IPS-20b (cell line): ENCODE data around the gene PHEX.
"Not testable (repeated sequence)": the region's sequence is repeated elsewhere in the genome, so short reads cannot be mapped to it uniquely, and the experiment has no call there.

ENCODE experiments used
- H3K27ac ChIP-seq: one replicate; pipeline ENCODE4 v1.5.1; 2013; ENCODE audit warnings: low read length
- H3K27me3 ChIP-seq: 2 replicates; pipeline ENCODE4 v1.6.1; 2013; ENCODE audit warnings: mild to moderate bottlenecking, low read length, inconsistent platforms; ENCODE audit not compliant: insufficient read depth
- H3K36me3 ChIP-seq: 2 replicates; pipeline ENCODE4 v1.6.1; 2013; ENCODE audit warnings: low read depth, mild to moderate bottlenecking, inconsistent platforms, low read length, moderate library complexity; ENCODE audit not compliant: insufficient read depth
- H3K4me1 ChIP-seq: 2 replicates; pipeline ENCODE4 v1.6.1; 2013; ENCODE audit warnings: mild to moderate bottlenecking, control low read depth, inconsistent platforms, low read length, moderate library complexity; ENCODE audit not compliant: insufficient read depth
- H3K4me3 ChIP-seq: 2 replicates; pipeline ENCODE4 v1.5.1; 2013; ENCODE audit warnings: mild to moderate bottlenecking, low read length, inconsistent platforms
- H3K9ac ChIP-seq: 2 replicates; pipeline ENCODE4 v1.6.1; 2013; ENCODE audit warnings: low read depth, mild to moderate bottlenecking, inconsistent platforms, low read length, moderate library complexity
- H3K9me3 ChIP-seq: 2 replicates; pipeline ENCODE4 v1.6.1; 2013; ENCODE audit warnings: mild to moderate bottlenecking, low read depth, low read length, inconsistent platforms; ENCODE audit not compliant: insufficient read depth

PHEX gene

GRCh38 chrX:22273714-22274317 is 241.7 kb downstream of the PHEX start:
- H3K4me3 ChIP-seq, result no peak overlapping the region
- H3K4me1 ChIP-seq, result no peaks in the 10 kb centered on the region
- no peaks in the 10 kb centered on the region for H3K9me3 ChIP-seq
- H3K27me3 ChIP-seq, result no peaks in the 10 kb centered on the region
- H3K36me3 ChIP-seq, result no peaks in the 10 kb centered on the region
- H3K9ac ChIP-seq, result no peak overlapping the region
- no peak overlapping the region for H3K27ac ChIP-seq

DNA sequence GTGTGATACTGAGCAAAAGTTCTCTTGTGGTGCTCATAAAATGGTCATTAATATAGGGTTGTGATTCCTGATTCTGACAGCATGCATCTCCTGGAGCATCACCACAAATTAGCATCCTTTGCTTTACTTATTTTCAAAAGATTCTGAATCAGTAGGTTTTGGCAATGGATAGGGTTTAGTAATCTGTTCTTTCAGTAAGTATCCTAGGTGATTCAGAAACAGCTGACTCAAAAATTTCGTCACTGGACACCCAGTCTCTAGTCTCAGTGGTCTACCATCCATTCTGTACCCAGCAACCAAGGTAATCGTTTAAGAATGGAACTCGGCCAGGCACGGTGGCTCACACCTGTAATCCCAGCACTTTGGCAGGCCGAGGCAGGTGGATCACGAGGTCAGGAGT is 244.7 kb downstream of the PHEX start:
- Histone ChIP-seq H3K27ac (no peak overlapping the region), H3K9ac (no peak overlapping the region), H3K27me3 (no peaks in the 10 kb centered on the region), H3K4me1 (no peaks in the 10 kb centered on the region), H3K4me3 (no peak overlapping the region), H3K36me3 (no peaks in the 10 kb centered on the region), H3K9me3 (no peaks in the 10 kb centered on the region)

- H3K27ac ChIP-seq, result no peak overlapping the region
- no peak overlapping the region for H3K9ac ChIP-seq
- H3K27me3 ChIP-seq, result no peaks in the 10 kb centered on the region
- no peaks in the 10 kb centered on the region for H3K9me3 ChIP-seq
- no peak overlapping the region for H3K4me3 ChIP-seq
- no peaks in the 10 kb centered on the region for H3K36me3 ChIP-seq
- H3K4me1 ChIP-seq, result no peaks in the 10 kb centered on the region
Observed at GRCh38 chrX:22278375-22278774, 246.2 kb downstream of the PHEX start.

DNA sequence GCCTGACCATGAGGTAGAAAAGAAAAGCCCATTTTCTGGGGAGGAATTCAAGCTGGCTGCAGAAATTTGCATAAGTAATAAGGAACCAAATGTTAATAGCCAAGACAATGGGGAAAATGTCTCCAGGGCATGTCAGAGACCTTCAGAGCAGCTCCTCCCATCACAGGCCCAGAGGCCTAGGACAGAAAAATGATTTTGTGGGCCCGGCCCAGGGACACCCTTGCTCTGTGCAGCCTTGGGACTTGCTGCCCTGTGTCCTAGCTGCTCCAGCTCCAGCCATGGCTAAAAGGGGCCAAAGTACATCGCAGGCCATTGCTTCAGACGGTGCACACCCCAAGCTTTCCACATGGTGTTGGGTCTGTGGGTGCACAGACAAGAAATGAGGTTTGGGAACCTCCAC is 257.1 kb downstream of the PHEX start:
- not testable (repeated sequence) for H3K4me3 ChIP-seq, H3K27ac ChIP-seq, H3K9me3 ChIP-seq, H3K4me1 ChIP-seq, H3K27me3 ChIP-seq, H3K36me3 ChIP-seq, H3K9ac ChIP-seq

- H3K9me3 ChIP-seq, result no peaks in the 10 kb centered on the region
- H3K27me3 ChIP-seq, result no peaks in the 10 kb centered on the region
- no peaks in the 10 kb centered on the region for H3K36me3 ChIP-seq
- no peak overlapping the region for H3K9ac ChIP-seq
- H3K4me3 ChIP-seq, result no peak overlapping the region
- H3K4me1 ChIP-seq, result peaks cover 3% of the 10 kb centered on the region; the same call in 1 of the 2 replicates
- no peak overlapping the region for H3K27ac ChIP-seq
Observed at GRCh38 chrX:22296871-22297270, 264.7 kb downstream of the PHEX start.

DNA sequence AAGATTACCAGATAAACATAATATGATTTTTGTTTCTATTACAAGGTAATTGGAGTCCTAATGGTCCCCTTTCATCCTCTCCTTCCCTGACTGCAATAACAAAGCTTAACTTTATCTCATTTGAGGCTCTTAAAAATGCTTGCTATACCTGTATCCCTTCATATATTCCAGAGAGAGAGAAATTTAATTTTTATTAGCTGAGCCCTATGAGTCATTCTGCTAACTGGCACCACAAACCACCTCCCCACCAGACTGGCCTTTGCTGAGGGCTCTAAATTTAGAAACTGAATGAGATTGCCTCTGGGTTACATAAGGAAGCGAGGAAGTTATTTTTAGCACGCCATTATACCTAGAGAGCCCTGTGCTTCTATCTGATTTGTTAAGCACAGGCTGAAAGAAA is 268.0 kb downstream of the PHEX start:
- Histone ChIP-seq H3K4me1 (peaks cover 3% of the 10 kb centered on the region; the same call in 1 of the 2 replicates), H3K9ac (no peak overlapping the region), H3K27ac (no peak overlapping the region), H3K36me3 (no peaks in the 10 kb centered on the region), H3K4me3 (no peak overlapping the region), H3K9me3 (no peaks in the 10 kb centered on the region), H3K27me3 (no peaks in the 10 kb centered on the region)
